OCI-LY1 (cell line): ENCODE data around the gene ABCB9.

Experiments
- H2AFZ ChIP-seq: fragments of 200-600 bp; sonication (generic), shearing (Covaris generic); 2 replicates; pipeline ENCODE4 v1.6.0; 2014; ENCODE audit warnings: antibody characterized with exemption, mild to moderate bottlenecking, low read length
- H3F3A ChIP-seq: fragments of 200-600 bp; sonication (generic), shearing (Covaris generic); 2 replicates; pipeline ENCODE4 v1.6.0; 2014; ENCODE audit warnings: mild to moderate bottlenecking, antibody characterized with exemption, low read length, moderate library complexity; ENCODE audit not compliant: insufficient read depth
- H3K27ac ChIP-seq: fragments of 200-600 bp; sonication (generic); 2 replicates; pipeline ENCODE4 v1.5.1; 2014; ENCODE audit warnings: low read length, mixed run types, mild to moderate bottlenecking, low read depth; ENCODE audit not compliant: poor library complexity, severe bottlenecking
- H3K27me3 ChIP-seq: fragments of 200-600 bp; sonication (generic); 2 replicates; pipeline ENCODE4 v1.6.0; 2014; ENCODE audit warnings: antibody characterized with exemption, mild to moderate bottlenecking, low read length, moderate library complexity; ENCODE audit not compliant: insufficient read depth
- H3K36me3 ChIP-seq: fragments of 200-600 bp; sonication (generic); 2 replicates; pipeline ENCODE4 v1.6.1; 2014; ENCODE audit warnings: mild to moderate bottlenecking, antibody characterized with exemption, low read length, moderate library complexity, mixed read lengths; ENCODE audit not compliant: insufficient read depth
- H3K4me1 ChIP-seq: fragments of 200-600 bp; sonication (generic); 2 replicates; pipeline ENCODE4 v1.5.1; 2014; ENCODE audit warnings: mild to moderate bottlenecking, low read length, moderate library complexity; ENCODE audit not compliant: insufficient read depth, severe bottlenecking
- H3K4me2 ChIP-seq: fragments of 200-600 bp; sonication (generic), shearing (Covaris generic); 2 replicates; pipeline ENCODE4 v1.6.1; 2014; ENCODE audit warnings: low read length
- H3K4me3 ChIP-seq: fragments of 200-600 bp; sonication (generic); 2 replicates; pipeline ENCODE4 v1.5.1; 2014; ENCODE audit warnings: low read length, low read depth, mild to moderate bottlenecking, mixed read lengths; ENCODE audit not compliant: poor library complexity, severe bottlenecking
- H3K79me2 ChIP-seq: fragments of 200-600 bp; shearing (Covaris generic); 2 replicates; pipeline ENCODE4 v1.6.1; 2016; ENCODE audit warnings: mixed run types, low read length, mixed read lengths; ENCODE audit not compliant: insufficient read depth
- H3K9ac ChIP-seq: fragments of 200-600 bp; sonication (generic), shearing (Covaris generic); 2 replicates; pipeline ENCODE4 v1.6.1; 2014; ENCODE audit warnings: mild to moderate bottlenecking, low read length, mixed read lengths
- H3K9me2 ChIP-seq: fragments of 200-600 bp; sonication (generic), shearing (Covaris generic); 2 replicates; pipeline ENCODE4 v1.6.1; 2014; ENCODE audit warnings: low read depth, mild to moderate bottlenecking, low read length, mixed read lengths
- H3K9me3 ChIP-seq: fragments of 200-600 bp; shearing (Covaris generic); 2 replicates; pipeline ENCODE4 v1.6.1; 2014; ENCODE audit warnings: low read length, mixed read lengths
- H4K20me1 ChIP-seq: fragments of 200-600 bp; sonication (generic), shearing (Covaris generic); 2 replicates; pipeline ENCODE4 v1.6.0; 2016; ENCODE audit warnings: mild to moderate bottlenecking, low read length; ENCODE audit not compliant: insufficient read depth
- CTCF ChIP-seq: fragments of 200-600 bp; sonication (generic), shearing (Covaris generic); IDR thresholded peaks from 2 replicates; pipeline ENCODE4 v1.5.1; 2017; ENCODE audit warnings: mild to moderate bottlenecking, antibody characterized with exemption, low read length, moderate library complexity, mixed read lengths
- EZH2 ChIP-seq: fragments of 200-600 bp; sonication (generic), shearing (Covaris generic); IDR thresholded peaks from 2 replicates; pipeline ENCODE4 v1.8.0; 2017; ENCODE audit warnings: borderline replicate concordance, mixed run types, mild to moderate bottlenecking, antibody characterized with exemption, low read length, moderate library complexity, mixed read lengths

The ABCB9 gene

GRCh38 chr12:122939125-122939524, 27.1 kb downstream of the ABCB9 start:
- Histone ChIP-seq H3K4me2 (no peak overlapping the region), H3K4me1 (no peaks in the 10 kb centered on the region), H3K27ac (no peak overlapping the region), H3K9me3 (no peaks in the 10 kb centered on the region), H2AFZ (no peak overlapping the region), H3K36me3 (no peaks in the 10 kb centered on the region), H3K79me2 (no peaks in the 10 kb centered on the region), H4K20me1 (no peaks in the 10 kb centered on the region), H3K27me3 (no peaks in the 10 kb centered on the region; the same call in 1 of the 2 replicates), H3K9me2 (no peaks in the 10 kb centered on the region), H3K4me3 (no peak overlapping the region), H3K9ac (no peak overlapping the region), H3F3A (no peaks in the 10 kb centered on the region)
- TF ChIP-seq CTCF (no peak), EZH2 (no peak)

GRCh38 chr12:122937622-122938091, 28.6 kb downstream of the ABCB9 start:
- Histone ChIP-seq H3K27me3 (no peaks in the 10 kb centered on the region; the same call in 1 of the 2 replicates), H3K36me3 (no peaks in the 10 kb centered on the region), H3K79me2 (no peaks in the 10 kb centered on the region), H3K9ac (no peak overlapping the region), H3K9me2 (no peaks in the 10 kb centered on the region), H3K4me3 (no peak overlapping the region), H3K9me3 (no peaks in the 10 kb centered on the region), H3K4me1 (no peaks in the 10 kb centered on the region), H2AFZ (no peak overlapping the region), H3K27ac (no peak overlapping the region), H3F3A (no peaks in the 10 kb centered on the region), H3K4me2 (no peak overlapping the region), H4K20me1 (no peaks in the 10 kb centered on the region)
- no peak for TF ChIP-seq EZH2
- no peak for TF ChIP-seq CTCF

- Histone ChIP-seq H3K27ac (no peak overlapping the region), H3K27me3 (no peaks in the 10 kb centered on the region; the same call in 1 of the 2 replicates), H3K9ac (no peak overlapping the region)
Measured at GRCh38 chr12:122935318-122935717, 30.9 kb downstream of the ABCB9 start.

More at GRCh38 chr12:122935318-122935717, 30.9 kb downstream of the ABCB9 start:
- Histone ChIP-seq H3K9me2 (no peaks in the 10 kb centered on the region), H3K4me1 (no peaks in the 10 kb centered on the region), H3K4me2 (no peak overlapping the region), H3K4me3 (no peak overlapping the region), H2AFZ (no peak overlapping the region), H3K79me2 (no peaks in the 10 kb centered on the region), H3K36me3 (no peaks in the 10 kb centered on the region), H4K20me1 (no peaks in the 10 kb centered on the region), H3F3A (no peaks in the 10 kb centered on the region), H3K9me3 (no peaks in the 10 kb centered on the region)
- TF ChIP-seq CTCF (no peak), EZH2 (no peak)
